C4-2B (cell line): ENCODE data around the gene CRACR2B.

Source experiments
- H3K27ac ChIP-seq: fragments of 450-650 bp; 2 replicates; pipeline ENCODE4 v1.5.1; 2017
- CTCF ChIP-seq: fragments of 450-650 bp; conservative IDR thresholded peaks from 2 replicates; pipeline ENCODE4 v1.5.1; 2017; ENCODE audit warnings: mild to moderate bottlenecking
- ZFX ChIP-seq: fragments of 450-650 bp; IDR thresholded peaks from 2 replicates; pipeline ENCODE4 v1.6.1; 2017

Gene CRACR2B

GRCh38 chr11:841981-842369 is 14.3 kb downstream of the CRACR2B start:
- H3K27ac ChIP-seq: peak overlapping the region; percentile 86
- TF ChIP-seq CTCF: no peak
- no peak; the same call in 1 of the 2 replicates for TF ChIP-seq ZFX

GRCh38 chr11:842370-843002 is 14.8 kb downstream of the CRACR2B start, which contains the start of the genes POLR2L and TSPAN4:
Gene POLR2L, minus strand, starts transcription at chr11:842529. Its CDS starts 21 bp downstream, at chr11:842508.
Gene TSPAN4, plus strand, starts transcription at chr11:842852. Its CDS starts 7,453 bp downstream, at chr11:850305.
- peak within 1 kb of the TSS; percentile 86 for H3K27ac ChIP-seq
- TF ChIP-seq ZFX (peak; percentile 81; the same call in 1 of the 2 replicates), CTCF (no peak)

GRCh38 chr11:843086-843734 is 15.5 kb downstream of the CRACR2B start:
- TF ChIP-seq ZFX (no peak), CTCF (no peak; the same call in 1 of the 2 replicates)
- peak overlapping the region; percentile 86 for H3K27ac ChIP-seq

GRCh38 chr11:843818-844692 is 16.3 kb downstream of the CRACR2B start:
- TF ChIP-seq CTCF: no peak
- no peak for TF ChIP-seq ZFX
- H3K27ac ChIP-seq: peak overlapping the region; percentile 86

- peak overlapping the region; percentile 86; the same call in 1 of the 2 replicates for H3K27ac ChIP-seq
- no peak for TF ChIP-seq ZFX
- TF ChIP-seq CTCF: no peak
Measured at GRCh38 chr11:844693-845644, 17.2 kb downstream of the CRACR2B start.

GRCh38 chr11:845872-846495 is 18.3 kb downstream of the CRACR2B start:
- TF ChIP-seq ZFX (no peak), CTCF (no peak)
- no peak overlapping the region for H3K27ac ChIP-seq
